H1 (cell line): ENCODE measurements around the gene ITIH4. TPM values are rescaled to one million over a fixed set of nuclear protein-coding genes. Genes with fewer than 3 reads are reported as not detected.

Experiments used
- BACH1 ChIP-seq: IDR thresholded peaks from 2 replicates; pipeline ENCODE4 v1.6.1; 2012; ENCODE audit warnings: low read length, improper control_type of control experiment
- CTCF ChIP-seq, 3 experiments: IDR thresholded peaks; 1 replicate in 2 of 3; 2 replicates in 1 of 3; pipeline versions ENCODE4 v1.5.1 to v1.6.1; 2011; ENCODE audit warnings: low read length in 3 of 3, mild to moderate bottlenecking in 3 of 3, inconsistent platforms in 2 of 3, low read depth in 1 of 3, moderate library complexity in 1 of 3; ENCODE audit not compliant: insufficient read depth in 1 of 3; ENCODE audit errors: control extremely low read depth in 1 of 3
- JUND ChIP-seq: IDR thresholded peaks from 2 replicates; pipeline ENCODE4 v1.6.1; 2011; ENCODE audit warnings: mild to moderate bottlenecking, improper control_type of control experiment, low read length
- SUZ12 ChIP-seq: fragments of 200-600 bp; sonication (generic); IDR thresholded peaks from 2 replicates; pipeline ENCODE4 v1.6.1; 2012; ENCODE audit warnings: mild to moderate bottlenecking, inconsistent platforms, low read length, moderate library complexity, mixed read lengths
- polyA plus RNA-seq, 7 experiments: library from polyadenylated mRNA; depleted of rRNA in 3 of 7; stranded (reverse) in 5 of 7; unstranded in 2 of 7; fragments of >200 nt in 5 of 7; fragments of 200-250 nt in 2 of 7; gene quantifications; 1 replicate in 5 of 7; 2 replicates in 1 of 7; 4 replicates in 1 of 7; pipeline versions ENCODE4 v1.2.1 to v1.2.3, GENCODE V29; 2011 to 2013; ENCODE audit warnings: missing spikeins in 2 of 7, mixed read lengths in 2 of 7
- total RNA-seq: library from RNA; stranded (reverse); fragmentation: NEBNext Ultra II Directional; extraction: Animal tissue kit (Norgen Biotek cat#: 25700); gene quantifications from 2 replicates; pipeline ENCODE4 v1.2.1, GENCODE V29; 2021

Gene ITIH4
- total and polyA plus RNA-seq, 2 of the 8 experiments (the other 6 are each of a cell fraction or from before 2014, with no cell fraction given) = 3.4 to 3.7 TPM

GRCh38 chr3:52829906-52830463, 487 bp downstream of the ITIH4 start (continued):
- TF ChIP-seq JUND = no peak
- no peak for TF ChIP-seq BACH1
- no peak for TF ChIP-seq SUZ12
- TF ChIP-seq CTCF (IDR thresholded peaks at IDR 0.05; ENCODE audit: control extremely low read depth in 1 of 3, insufficient read depth in 1 of 3, low read depth in 1 of 3, low read length in 3 of 3) = no peak
- TF ChIP-seq, all 59 proteins: peak for 0
